HG03139 (cell line): ENCODE measurements around the gene KRTAP10-9.
"Not testable (repeated sequence)": the region's sequence is repeated elsewhere in the genome, so short reads cannot be mapped to it uniquely, and the experiment has no call there.

ENCODE experiments used
- ATAC-seq: cut with Tn5 transposase; IDR thresholded peaks from one replicate; pipeline ENCODE4 v1.9.1; 2021; ENCODE audit not compliant: unreplicated experiment

Gene KRTAP10-9

GRCh38 chr21:44658913-44659595 lies 32.2 kb downstream of the KRTAP10-9 start:
- ATAC-seq: no peak

- ATAC-seq: not testable (repeated sequence)
These were observed 34.7 kb downstream of the KRTAP10-9 start for GRCh38 chr21:44661567-44661966.

GRCh38 chr21:44664691-44665090 lies 37.8 kb downstream of the KRTAP10-9 start:
- no peak for ATAC-seq

- ATAC-seq: no peak
These were observed 39.8 kb downstream of the KRTAP10-9 start, which contains the start of gene KRTAP12-2 for GRCh38 chr21:44666401-44667320. Gene KRTAP12-2, minus strand, starts transcription at chr21:44666927. Its CDS starts 41 bp downstream, at chr21:44666886.

GRCh38 chr21:44667612-44668011 lies 40.7 kb downstream of the KRTAP10-9 start:
- ATAC-seq: no peak

GRCh38 chr21:44670642-44671432 lies 43.9 kb downstream of the KRTAP10-9 start:
- ATAC-seq: no peak

- no peak for ATAC-seq
These were observed 45.0 kb downstream of the KRTAP10-9 start for GRCh38 chr21:44671911-44672310.

- no peak for ATAC-seq
These were observed 51.0 kb downstream of the KRTAP10-9 start for GRCh38 chr21:44677881-44678280.
